ENCODE measurements around the gene FGGY. TPM values are rescaled to one million over a fixed set of nuclear protein-coding genes. Genes with fewer than 3 reads are reported as not detected.

Gene FGGY
- total RNA-seq, 1 experiment from 2014 or later, result 12.0 TPM

DNA sequence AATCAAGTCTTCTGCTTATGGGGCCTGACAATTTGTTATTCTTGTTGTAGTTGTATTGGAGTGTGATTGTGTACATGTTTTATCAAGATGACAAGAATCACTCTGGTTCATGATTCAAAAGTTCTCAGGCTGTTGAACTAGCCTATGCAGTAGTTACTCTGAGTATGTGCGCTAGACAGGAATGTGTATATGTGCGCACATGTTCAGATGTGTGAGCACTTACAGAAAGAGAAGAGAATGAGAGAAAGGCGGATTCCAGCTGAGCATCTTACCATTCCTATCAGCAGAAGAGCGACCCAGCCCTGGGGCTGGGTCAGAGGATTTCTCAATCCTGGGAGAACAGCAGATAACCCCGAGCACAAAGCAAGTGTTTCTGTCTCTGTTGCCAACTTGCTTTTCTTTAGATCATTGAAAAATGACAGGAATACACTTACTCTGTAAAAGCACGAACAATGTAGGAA, 407.1 kb downstream of the FGGY start:
- Mint-ChIP-seq H3K4me1 (peaks cover 4% of the 10 kb centered on the region), H3K4me3 (no peak overlapping the region), H3K27ac (no peak overlapping the region), H3K9me3 (no peaks in the 10 kb centered on the region), H3K36me3 (no peaks in the 10 kb centered on the region), H3K27me3 (ENCODE audit: low read depth) (no peaks in the 10 kb centered on the region)
- POLR2A ChIA-PET, result no interaction called here
- ATAC-seq, result no peak
- CTCF ChIA-PET, result interaction anchor here (0.6 kb wide), 1 partner anchor 566 kb away, joined by 3 read pairs; no protein-coding TSS in a partner anchor
- DNase-seq (ENCODE audit: low spot score), result no peak
- TF ChIP-seq NR3C1 (CRISPR knock-in tag; conservative IDR thresholded peaks at IDR 0.05; ENCODE audit: low read depth), result no peak
- TF ChIP-seq, protein P1, sequence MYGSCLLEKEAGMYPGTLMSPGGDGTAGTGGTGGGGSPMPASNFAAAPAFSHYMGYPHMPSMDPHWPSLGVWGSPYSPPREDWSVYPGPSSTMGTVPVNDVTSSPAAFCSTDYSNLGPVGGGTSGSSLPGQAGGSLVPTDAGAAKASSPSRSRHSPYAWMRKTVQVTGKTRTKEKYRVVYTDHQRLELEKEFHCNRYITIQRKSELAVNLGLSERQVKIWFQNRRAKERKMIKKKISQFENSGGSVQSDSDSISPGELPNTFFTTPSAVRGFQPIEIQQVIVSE (CRISPR knock-in tag; IDR thresholded peaks at IDR 0.05; ENCODE audit: borderline replicate concordance), result no peak
- no peak for TF ChIP-seq FOXK1 (CRISPR knock-in tag; IDR thresholded peaks at IDR 0.05)
- TF ChIP-seq ZNF219 (CRISPR knock-in tag; IDR thresholded peaks at IDR 0.05; ENCODE audit: borderline replicate concordance), result no peak
- no peak for TF ChIP-seq FOXP1 (CRISPR knock-in tag; IDR thresholded peaks at IDR 0.05; ENCODE audit: borderline replicate concordance)
- TF ChIP-seq, protein P2, sequence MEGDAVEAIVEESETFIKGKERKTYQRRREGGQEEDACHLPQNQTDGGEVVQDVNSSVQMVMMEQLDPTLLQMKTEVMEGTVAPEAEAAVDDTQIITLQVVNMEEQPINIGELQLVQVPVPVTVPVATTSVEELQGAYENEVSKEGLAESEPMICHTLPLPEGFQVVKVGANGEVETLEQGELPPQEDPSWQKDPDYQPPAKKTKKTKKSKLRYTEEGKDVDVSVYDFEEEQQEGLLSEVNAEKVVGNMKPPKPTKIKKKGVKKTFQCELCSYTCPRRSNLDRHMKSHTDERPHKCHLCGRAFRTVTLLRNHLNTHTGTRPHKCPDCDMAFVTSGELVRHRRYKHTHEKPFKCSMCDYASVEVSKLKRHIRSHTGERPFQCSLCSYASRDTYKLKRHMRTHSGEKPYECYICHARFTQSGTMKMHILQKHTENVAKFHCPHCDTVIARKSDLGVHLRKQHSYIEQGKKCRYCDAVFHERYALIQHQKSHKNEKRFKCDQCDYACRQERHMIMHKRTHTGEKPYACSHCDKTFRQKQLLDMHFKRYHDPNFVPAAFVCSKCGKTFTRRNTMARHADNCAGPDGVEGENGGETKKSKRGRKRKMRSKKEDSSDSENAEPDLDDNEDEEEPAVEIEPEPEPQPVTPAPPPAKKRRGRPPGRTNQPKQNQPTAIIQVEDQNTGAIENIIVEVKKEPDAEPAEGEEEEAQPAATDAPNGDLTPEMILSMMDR (IDR thresholded peaks at IDR 0.05), result no peak
- no peak for TF ChIP-seq OVOL2 (CRISPR knock-in tag; IDR thresholded peaks at IDR 0.05; ENCODE audit: borderline replicate concordance)
- TF ChIP-seq, protein P3, sequence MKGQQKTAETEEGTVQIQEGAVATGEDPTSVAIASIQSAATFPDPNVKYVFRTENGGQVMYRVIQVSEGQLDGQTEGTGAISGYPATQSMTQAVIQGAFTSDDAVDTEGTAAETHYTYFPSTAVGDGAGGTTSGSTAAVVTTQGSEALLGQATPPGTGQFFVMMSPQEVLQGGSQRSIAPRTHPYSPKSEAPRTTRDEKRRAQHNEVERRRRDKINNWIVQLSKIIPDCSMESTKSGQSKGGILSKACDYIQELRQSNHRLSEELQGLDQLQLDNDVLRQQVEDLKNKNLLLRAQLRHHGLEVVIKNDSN (CRISPR knock-in tag; IDR thresholded peaks at IDR 0.05), result no peak
- TF ChIP-seq, protein P4, sequence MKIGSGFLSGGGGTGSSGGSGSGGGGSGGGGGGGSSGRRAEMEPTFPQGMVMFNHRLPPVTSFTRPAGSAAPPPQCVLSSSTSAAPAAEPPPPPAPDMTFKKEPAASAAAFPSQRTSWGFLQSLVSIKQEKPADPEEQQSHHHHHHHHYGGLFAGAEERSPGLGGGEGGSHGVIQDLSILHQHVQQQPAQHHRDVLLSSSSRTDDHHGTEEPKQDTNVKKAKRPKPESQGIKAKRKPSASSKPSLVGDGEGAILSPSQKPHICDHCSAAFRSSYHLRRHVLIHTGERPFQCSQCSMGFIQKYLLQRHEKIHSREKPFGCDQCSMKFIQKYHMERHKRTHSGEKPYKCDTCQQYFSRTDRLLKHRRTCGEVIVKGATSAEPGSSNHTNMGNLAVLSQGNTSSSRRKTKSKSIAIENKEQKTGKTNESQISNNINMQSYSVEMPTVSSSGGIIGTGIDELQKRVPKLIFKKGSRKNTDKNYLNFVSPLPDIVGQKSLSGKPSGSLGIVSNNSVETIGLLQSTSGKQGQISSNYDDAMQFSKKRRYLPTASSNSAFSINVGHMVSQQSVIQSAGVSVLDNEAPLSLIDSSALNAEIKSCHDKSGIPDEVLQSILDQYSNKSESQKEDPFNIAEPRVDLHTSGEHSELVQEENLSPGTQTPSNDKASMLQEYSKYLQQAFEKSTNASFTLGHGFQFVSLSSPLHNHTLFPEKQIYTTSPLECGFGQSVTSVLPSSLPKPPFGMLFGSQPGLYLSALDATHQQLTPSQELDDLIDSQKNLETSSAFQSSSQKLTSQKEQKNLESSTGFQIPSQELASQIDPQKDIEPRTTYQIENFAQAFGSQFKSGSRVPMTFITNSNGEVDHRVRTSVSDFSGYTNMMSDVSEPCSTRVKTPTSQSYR (CRISPR knock-in tag; IDR thresholded peaks at IDR 0.05), result no peak

DNA sequence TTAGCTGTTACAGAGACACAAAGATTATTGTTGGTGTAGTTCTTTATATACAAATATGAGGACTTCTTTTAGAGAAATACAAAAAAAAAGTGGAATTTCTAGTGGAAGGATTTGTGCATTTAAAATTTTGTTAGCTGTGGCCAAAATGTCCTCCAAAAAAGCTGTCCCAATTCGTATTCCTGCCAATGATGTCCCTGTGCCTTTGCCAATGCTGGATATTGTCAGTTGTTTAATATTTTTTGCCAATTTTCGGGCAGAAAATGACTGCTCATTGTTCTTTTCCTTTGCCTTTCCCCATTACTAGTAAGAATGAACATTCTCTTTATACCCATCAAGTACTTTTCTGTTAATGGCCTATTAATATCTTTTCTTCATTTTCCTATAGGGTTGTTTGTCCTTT, 407.8 kb downstream of the FGGY start:
- CTCF ChIA-PET, result no interaction called here
- no peaks in the 10 kb centered on the region for H3K27me3 Mint-ChIP-seq (ENCODE audit: low read depth)
- POLR2A ChIA-PET, result no interaction called here
- TF ChIP-seq JAZF1 (CRISPR knock-in tag; IDR thresholded peaks at IDR 0.05), result no peak
- TF ChIP-seq ZNF138 (CRISPR knock-in tag; conservative IDR thresholded peaks at IDR 0.05), result no peak
- TF ChIP-seq, protein P5, sequence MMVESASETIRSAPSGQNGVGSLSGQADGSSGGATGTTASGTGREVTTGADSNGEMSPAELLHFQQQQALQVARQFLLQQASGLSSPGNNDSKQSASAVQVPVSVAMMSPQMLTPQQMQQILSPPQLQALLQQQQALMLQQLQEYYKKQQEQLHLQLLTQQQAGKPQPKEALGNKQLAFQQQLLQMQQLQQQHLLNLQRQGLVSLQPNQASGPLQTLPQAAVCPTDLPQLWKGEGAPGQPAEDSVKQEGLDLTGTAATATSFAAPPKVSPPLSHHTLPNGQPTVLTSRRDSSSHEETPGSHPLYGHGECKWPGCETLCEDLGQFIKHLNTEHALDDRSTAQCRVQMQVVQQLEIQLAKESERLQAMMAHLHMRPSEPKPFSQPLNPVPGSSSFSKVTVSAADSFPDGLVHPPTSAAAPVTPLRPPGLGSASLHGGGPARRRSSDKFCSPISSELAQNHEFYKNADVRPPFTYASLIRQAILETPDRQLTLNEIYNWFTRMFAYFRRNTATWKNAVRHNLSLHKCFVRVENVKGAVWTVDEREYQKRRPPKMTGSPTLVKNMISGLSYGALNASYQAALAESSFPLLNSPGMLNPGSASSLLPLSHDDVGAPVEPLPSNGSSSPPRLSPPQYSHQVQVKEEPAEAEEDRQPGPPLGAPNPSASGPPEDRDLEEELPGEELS (CRISPR knock-in tag; IDR thresholded peaks at IDR 0.05), result no peak
- no peak for TF ChIP-seq ETV6 (CRISPR knock-in tag; IDR thresholded peaks at IDR 0.05)
- no peak for TF ChIP-seq SP1 (CRISPR knock-in tag; conservative IDR thresholded peaks at IDR 0.05)
- TF ChIP-seq, protein P6, sequence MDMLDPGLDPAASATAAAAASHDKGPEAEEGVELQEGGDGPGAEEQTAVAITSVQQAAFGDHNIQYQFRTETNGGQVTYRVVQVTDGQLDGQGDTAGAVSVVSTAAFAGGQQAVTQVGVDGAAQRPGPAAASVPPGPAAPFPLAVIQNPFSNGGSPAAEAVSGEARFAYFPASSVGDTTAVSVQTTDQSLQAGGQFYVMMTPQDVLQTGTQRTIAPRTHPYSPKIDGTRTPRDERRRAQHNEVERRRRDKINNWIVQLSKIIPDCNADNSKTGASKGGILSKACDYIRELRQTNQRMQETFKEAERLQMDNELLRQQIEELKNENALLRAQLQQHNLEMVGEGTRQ (CRISPR knock-in tag; IDR thresholded peaks at IDR 0.05), result no peak
- TF ChIP-seq ESRRA (CRISPR knock-in tag; IDR thresholded peaks at IDR 0.05; ENCODE audit: borderline replicate concordance), result no peak
- no peak for TF ChIP-seq GTF2I (CRISPR knock-in tag; conservative IDR thresholded peaks at IDR 0.05)
- no peak for TF ChIP-seq CBFB (CRISPR knock-in tag; IDR thresholded peaks at IDR 0.05; ENCODE audit: low read depth)
- TF ChIP-seq NR1H2 (CRISPR knock-in tag; IDR thresholded peaks at IDR 0.05), result no peak
- TF ChIP-seq, protein P7, sequence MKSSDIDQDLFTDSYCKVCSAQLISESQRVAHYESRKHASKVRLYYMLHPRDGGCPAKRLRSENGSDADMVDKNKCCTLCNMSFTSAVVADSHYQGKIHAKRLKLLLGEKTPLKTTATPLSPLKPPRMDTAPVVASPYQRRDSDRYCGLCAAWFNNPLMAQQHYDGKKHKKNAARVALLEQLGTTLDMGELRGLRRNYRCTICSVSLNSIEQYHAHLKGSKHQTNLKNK (CRISPR knock-in tag; IDR thresholded peaks at IDR 0.05), result no peak
- TF ChIP-seq, protein P4 (CRISPR knock-in tag; IDR thresholded peaks at IDR 0.05), result no peak
- TF ChIP-seq, protein P8, sequence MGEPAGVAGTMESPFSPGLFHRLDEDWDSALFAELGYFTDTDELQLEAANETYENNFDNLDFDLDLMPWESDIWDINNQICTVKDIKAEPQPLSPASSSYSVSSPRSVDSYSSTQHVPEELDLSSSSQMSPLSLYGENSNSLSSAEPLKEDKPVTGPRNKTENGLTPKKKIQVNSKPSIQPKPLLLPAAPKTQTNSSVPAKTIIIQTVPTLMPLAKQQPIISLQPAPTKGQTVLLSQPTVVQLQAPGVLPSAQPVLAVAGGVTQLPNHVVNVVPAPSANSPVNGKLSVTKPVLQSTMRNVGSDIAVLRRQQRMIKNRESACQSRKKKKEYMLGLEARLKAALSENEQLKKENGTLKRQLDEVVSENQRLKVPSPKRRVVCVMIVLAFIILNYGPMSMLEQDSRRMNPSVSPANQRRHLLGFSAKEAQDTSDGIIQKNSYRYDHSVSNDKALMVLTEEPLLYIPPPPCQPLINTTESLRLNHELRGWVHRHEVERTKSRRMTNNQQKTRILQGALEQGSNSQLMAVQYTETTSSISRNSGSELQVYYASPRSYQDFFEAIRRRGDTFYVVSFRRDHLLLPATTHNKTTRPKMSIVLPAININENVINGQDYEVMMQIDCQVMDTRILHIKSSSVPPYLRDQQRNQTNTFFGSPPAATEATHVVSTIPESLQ (CRISPR knock-in tag; IDR thresholded peaks at IDR 0.05), result no peak

More for the DNA sequence above, 407.8 kb downstream of the FGGY start:
- DNase-seq (ENCODE audit: low spot score), result no peak
- Mint-ChIP-seq H3K4me1 (no peaks in the 10 kb centered on the region), H3K36me3 (no peaks in the 10 kb centered on the region), H3K27ac (no peak overlapping the region), H3K9me3 (no peaks in the 10 kb centered on the region), H3K4me3 (no peak overlapping the region)
- no peak for ATAC-seq

All from WTC11 (cell line).